ENCODE data around the gene RACK1. TPM values are rescaled to one million over a fixed set of nuclear protein-coding genes. Genes with fewer than 3 reads are reported as not detected.
A peak's percentile ranks its signal among the peaks of the same experiment; 100 is the strongest.

The RACK1 gene
- total RNA-seq, 1 donor from 2014 or later, result 1,656 TPM

GRCh38 chr5:181242031-181242451, 1.7 kb downstream of the RACK1 start:
- Histone ChIP-seq H3K36me3 (ENCODE audit: insufficient read depth, low read length) (peaks cover 48% of the 10 kb centered on the region), H3K27me3 (ENCODE audit: insufficient read depth, low read length) (no peaks in the 10 kb centered on the region), H3K4me2 (ENCODE audit: low read length) (peak overlapping the region; percentile 98), H3K27ac (ENCODE audit: low read depth, low read length) (peak overlapping the region; percentile 93), H2AFZ (ENCODE audit: low read depth, low read length) (no peak overlapping the region), H4K20me1 (ENCODE audit: insufficient read depth, low read length) (peaks cover 65% of the 10 kb centered on the region), H3K9ac (ENCODE audit: low read length) (peak overlapping the region; percentile 96), H3K4me1 (ENCODE audit: insufficient read depth, low read length) (peaks cover 29% of the 10 kb centered on the region), H3K9me3 (ENCODE audit: insufficient read depth, low read depth, low read length) (no peaks in the 10 kb centered on the region), H3K4me3 (ENCODE audit: insufficient read depth, low read depth, low read length) (peak overlapping the region; percentile 99), H3K79me2 (ENCODE audit: insufficient read depth, low read length) (peaks cover 91% of the 10 kb centered on the region)
- peak overlapping the region; percentile 99 for H3K27ac Mint-ChIP-seq (ENCODE audit: unreplicated experiment)
- H3K9me3 Mint-ChIP-seq (ENCODE audit: unreplicated experiment), result no peaks in the 10 kb centered on the region
- DNase-seq (ENCODE audit: low read depth) (no peak), FAIRE-seq (no peak)
- no peaks in the 10 kb centered on the region for H3K27me3 Mint-ChIP-seq (ENCODE audit: low read depth, unreplicated experiment)
- TF ChIP-seq EZH2 (IDR thresholded peaks at IDR 0.05; ENCODE audit: insufficient read depth, low read length) (no peak), CTCF (IDR thresholded peaks at IDR 0.05; ENCODE audit: insufficient read depth, low read depth, low read length) (no peak)
- peaks cover 39% of the 10 kb centered on the region for H3K36me3 Mint-ChIP-seq (ENCODE audit: low read depth, unreplicated experiment)
- H3K4me3 Mint-ChIP-seq (ENCODE audit: unreplicated experiment), result peak overlapping the region; percentile 92
- H3K4me1 Mint-ChIP-seq (ENCODE audit: low read depth, unreplicated experiment), result peaks cover 38% of the 10 kb centered on the region

GRCh38 chr5:181241393-181241975, 2.2 kb downstream of the RACK1 start:
- peak; percentile 69 for DNase-seq (ENCODE audit: low read depth)
- Mint-ChIP-seq H3K4me1 (ENCODE audit: low read depth, unreplicated experiment) (peaks cover 40% of the 10 kb centered on the region), H3K9me3 (ENCODE audit: unreplicated experiment) (no peaks in the 10 kb centered on the region), H3K27me3 (ENCODE audit: low read depth, unreplicated experiment) (no peaks in the 10 kb centered on the region), H3K27ac (ENCODE audit: unreplicated experiment) (peak overlapping the region; percentile 99), H3K36me3 (ENCODE audit: low read depth, unreplicated experiment) (peaks cover 45% of the 10 kb centered on the region), H3K4me3 (ENCODE audit: unreplicated experiment) (peak overlapping the region; percentile 92)
- FAIRE-seq, result no peak
- Histone ChIP-seq H3K27ac (ENCODE audit: low read depth, low read length) (peak overlapping the region; percentile 93), H3K36me3 (ENCODE audit: insufficient read depth, low read length) (peaks cover 54% of the 10 kb centered on the region), H4K20me1 (ENCODE audit: insufficient read depth, low read length) (peaks cover 70% of the 10 kb centered on the region), H3K9ac (ENCODE audit: low read length) (peak overlapping the region; percentile 96), H3K4me1 (ENCODE audit: insufficient read depth, low read length) (peaks cover 29% of the 10 kb centered on the region), H2AFZ (ENCODE audit: low read depth, low read length) (no peak overlapping the region), H3K4me2 (ENCODE audit: low read length) (peak overlapping the region; percentile 98), H3K9me3 (ENCODE audit: insufficient read depth, low read depth, low read length) (no peaks in the 10 kb centered on the region), H3K4me3 (ENCODE audit: insufficient read depth, low read depth, low read length) (peak overlapping the region; percentile 99), H3K79me2 (ENCODE audit: insufficient read depth, low read length) (peaks cover 88% of the 10 kb centered on the region), H3K27me3 (ENCODE audit: insufficient read depth, low read length) (no peaks in the 10 kb centered on the region)
- TF ChIP-seq CTCF (IDR thresholded peaks at IDR 0.05; ENCODE audit: insufficient read depth, low read depth, low read length) (no peak), EZH2 (IDR thresholded peaks at IDR 0.05; ENCODE audit: insufficient read depth, low read length) (no peak)

GRCh38 chr5:181239062-181239663, 4.5 kb downstream of the RACK1 start:
- H3K4me3 Mint-ChIP-seq (ENCODE audit: unreplicated experiment), result peak overlapping the region; percentile 68
- H3K9ac ChIP-seq (ENCODE audit: low read length), result peak overlapping the region; percentile 40

More at GRCh38 chr5:181239062-181239663, 4.5 kb downstream of the RACK1 start:
- Mint-ChIP-seq H3K27ac (ENCODE audit: unreplicated experiment) (peak overlapping the region; percentile 13), H3K4me1 (ENCODE audit: low read depth, unreplicated experiment) (peaks cover 30% of the 10 kb centered on the region), H3K36me3 (ENCODE audit: low read depth, unreplicated experiment) (peaks cover 49% of the 10 kb centered on the region), H3K9me3 (ENCODE audit: unreplicated experiment) (no peaks in the 10 kb centered on the region), H3K27me3 (ENCODE audit: low read depth, unreplicated experiment) (no peaks in the 10 kb centered on the region)
- Histone ChIP-seq H3K4me3 (ENCODE audit: insufficient read depth, low read depth, low read length) (no peak overlapping the region), H2AFZ (ENCODE audit: low read depth, low read length) (no peak overlapping the region), H4K20me1 (ENCODE audit: insufficient read depth, low read length) (peaks cover 92% of the 10 kb centered on the region), H3K36me3 (ENCODE audit: insufficient read depth, low read length) (peaks cover 69% of the 10 kb centered on the region), H3K4me1 (ENCODE audit: insufficient read depth, low read length) (peaks cover 22% of the 10 kb centered on the region), H3K79me2 (ENCODE audit: insufficient read depth, low read length) (peaks cover 71% of the 10 kb centered on the region), H3K9me3 (ENCODE audit: insufficient read depth, low read depth, low read length) (no peaks in the 10 kb centered on the region), H3K4me2 (ENCODE audit: low read length) (peak overlapping the region; percentile 12), H3K27ac (ENCODE audit: low read depth, low read length) (no peak overlapping the region), H3K27me3 (ENCODE audit: insufficient read depth, low read length) (no peaks in the 10 kb centered on the region)
- no peak for FAIRE-seq
- TF ChIP-seq EZH2 (IDR thresholded peaks at IDR 0.05; ENCODE audit: insufficient read depth, low read length), result no peak
- no peak for TF ChIP-seq CTCF (IDR thresholded peaks at IDR 0.05; ENCODE audit: insufficient read depth, low read depth, low read length)
- no peak for DNase-seq (ENCODE audit: low read depth)

Measured in astrocyte (in vitro differentiated cells and primary cell).